HepG2 (cell line): ENCODE results near the gene FASTK. TPM values are rescaled to one million over a fixed set of nuclear protein-coding genes. Genes with fewer than 3 reads are reported as not detected.

Source experiments
- AHDC1 ChIP-seq: sonication (generic); formaldehyde crosslinking; IDR thresholded peaks from 2 replicates; pipeline ENCODE4 v1.5.1; 2020; ENCODE audit warnings: mild to moderate bottlenecking, missing genetic modification reagents, borderline replicate concordance
- ATF2 ChIP-seq: sonication (generic); formaldehyde crosslinking; IDR thresholded peaks from 2 replicates; pipeline ENCODE4 v1.4.0; 2020; ENCODE audit warnings: missing genetic modification reagents
- DNMT3B ChIP-seq: conservative IDR thresholded peaks from 2 replicates; pipeline ENCODE4 v1.6.1; 2016; ENCODE audit warnings: missing biosample characterization, control low read depth
- DZIP1 ChIP-seq: sonication (generic); formaldehyde crosslinking; IDR thresholded peaks from 2 replicates; pipeline ENCODE4 v1.5.0; 2020; ENCODE audit warnings: mild to moderate bottlenecking, missing genetic modification reagents
- KAT2B ChIP-seq: fragments of 150-350 bp; IDR thresholded peaks from 2 replicates; pipeline ENCODE4 v1.6.1; 2014; ENCODE audit warnings: low read depth, low read length, borderline replicate concordance
- NCOA5 ChIP-seq: sonication (generic); formaldehyde crosslinking; IDR thresholded peaks from 2 replicates; pipeline ENCODE4 v1.4.0; 2020; ENCODE audit warnings: missing genetic modification reagents
- POGK ChIP-seq: sonication (generic); formaldehyde crosslinking; conservative IDR thresholded peaks from 2 replicates; pipeline ENCODE4 v1.8.0; 2022; ENCODE audit warnings: mild to moderate bottlenecking, moderate library complexity, missing genetic modification reagents
- POLR2G ChIP-seq: fragments of 200-400 bp; formaldehyde crosslinking; IDR thresholded peaks from 2 replicates; pipeline ENCODE4 v1.6.1; 2018; ENCODE audit warnings: mild to moderate bottlenecking, low read depth, low read length, moderate library complexity
- RBM22 ChIP-seq: fragments of 200-400 bp; formaldehyde crosslinking; optimal IDR thresholded peaks from 2 replicates; pipeline ENCODE3; 2017; ENCODE audit warnings: mild to moderate bottlenecking, low read length, moderate library complexity
- TBX2 ChIP-seq: sonication (generic); formaldehyde crosslinking; IDR thresholded peaks from 2 replicates; pipeline ENCODE4 v1.5.0; 2020; ENCODE audit warnings: missing genetic modification reagents, mild to moderate bottlenecking, borderline replicate concordance
- YY1 ChIP-seq: IDR thresholded peaks from 2 replicates; pipeline ENCODE4 v1.6.1; 2011; ENCODE audit warnings: low read length, low read depth, moderate library complexity, mild to moderate bottlenecking; ENCODE audit not compliant: insufficient read depth, insufficient replicate concordance
- ZFP1 ChIP-seq: IDR thresholded peaks from 2 replicates; pipeline ENCODE4 v1.6.1; 2016
- ZMAT5 ChIP-seq: sonication (generic); formaldehyde crosslinking; IDR thresholded peaks from 2 replicates; pipeline ENCODE4 v1.5.0; 2020; ENCODE audit warnings: mild to moderate bottlenecking, low read depth, missing genetic modification reagents, borderline replicate concordance
- ZNF451 ChIP-seq: sonication (generic); formaldehyde crosslinking; IDR thresholded peaks from 2 replicates; pipeline ENCODE4 v1.5.0; 2020; ENCODE audit warnings: mild to moderate bottlenecking, missing genetic modification reagents
- ZNF614 ChIP-seq: IDR thresholded peaks from 2 replicates; pipeline ENCODE4 v1.6.1; 2018; ENCODE audit warnings: missing biosample characterization, missing genetic modification reagents, inconsistent platforms, borderline replicate concordance
- polyA plus RNA-seq, 8 experiments: library from polyadenylated mRNA; depleted of rRNA in 3 of 8; stranded (reverse) in 7 of 8; unstranded in 1 of 8; fragments of >200 nt; fragmentation: Illumina TruSeq in 4 of 8; extraction: Trizol in 4 of 8; gene quantifications; 2 replicates each; pipeline versions ENCODE4 v1.2.1 to v1.2.3, GENCODE V29; 2011 to 2016; ENCODE audit warnings: low read depth in 4 of 8, missing spikeins in 1 of 8, mixed read lengths in 1 of 8; ENCODE audit not compliant: insufficient read depth in 1 of 8
- total RNA-seq, 5 experiments: library from RNA; depleted of rRNA; stranded (reverse); fragments of >200 nt; fragmentation: Illumina TruSeq; extraction: Trizol; gene quantifications; 2 replicates each; pipeline ENCODE4 v1.2.3, GENCODE V29; 2016; ENCODE audit warnings: low read depth in 1 of 5

The FASTK gene
- total and polyA plus RNA-seq, 2 of the 13 experiments (the other 11 are each of a cell fraction or from before 2014, with no cell fraction given), result 52.9 to 55.7 TPM

GRCh38 chr7:151088856-151089699 lies 8.5 kb upstream of the FASTK start (continued):
- TF ChIP-seq DZIP1 (CRISPR knock-in tag) (no peak), TBX2 (CRISPR knock-in tag) (peak; percentile 53), ZFP1 (no peak), NCOA5 (CRISPR knock-in tag) (no peak), POLR2G (0 out of 2 replicates have a peak, but pooled peaks have one; percentile 25), POGK (CRISPR knock-in tag) (no peak), ZMAT5 (CRISPR knock-in tag) (no peak), KAT2B (no peak), ZNF451 (CRISPR knock-in tag) (no peak), ATF2 (CRISPR knock-in tag) (no peak), YY1 (no peak), DNMT3B (no peak), AHDC1 (CRISPR knock-in tag) (no peak), ZNF614 (CRISPR knock-in tag) (peak; percentile 41; the same call in 1 of the 2 replicates), RBM22 (no peak)
